Measurements from ENCODE around the gene ZNF516.
A peak's percentile ranks its signal among the peaks of the same experiment; 100 is the strongest.

The ZNF516 gene

DNA sequence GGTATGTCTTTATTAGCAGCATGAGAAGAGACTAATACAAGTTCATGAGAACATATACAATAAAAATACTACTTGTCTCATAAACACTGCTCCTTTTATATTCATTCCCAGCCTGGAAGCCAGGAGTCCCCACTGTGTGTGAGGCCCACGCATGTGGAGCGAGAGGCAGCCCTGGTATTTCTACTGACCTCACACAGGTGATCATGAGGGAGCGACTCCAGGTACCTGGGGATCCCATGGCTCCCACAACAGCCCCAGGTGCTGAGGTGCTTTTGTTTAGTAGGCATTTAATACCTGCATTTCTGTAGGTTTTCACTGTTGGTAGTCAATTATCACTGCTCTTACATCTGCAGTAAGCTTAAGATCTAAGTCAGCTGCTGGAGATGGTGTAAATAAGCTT is 75.2 kb downstream of the ZNF516 start:
- DNase-seq, result no peak

- DNase-seq, result no peak
These were observed 78.1 kb downstream of the ZNF516 start for GRCh38 chr18:76416911-76417310.

GRCh38 chr18:76414936-76415621 is 80.0 kb downstream of the ZNF516 start:
- DNase-seq, result no peak

DNA sequence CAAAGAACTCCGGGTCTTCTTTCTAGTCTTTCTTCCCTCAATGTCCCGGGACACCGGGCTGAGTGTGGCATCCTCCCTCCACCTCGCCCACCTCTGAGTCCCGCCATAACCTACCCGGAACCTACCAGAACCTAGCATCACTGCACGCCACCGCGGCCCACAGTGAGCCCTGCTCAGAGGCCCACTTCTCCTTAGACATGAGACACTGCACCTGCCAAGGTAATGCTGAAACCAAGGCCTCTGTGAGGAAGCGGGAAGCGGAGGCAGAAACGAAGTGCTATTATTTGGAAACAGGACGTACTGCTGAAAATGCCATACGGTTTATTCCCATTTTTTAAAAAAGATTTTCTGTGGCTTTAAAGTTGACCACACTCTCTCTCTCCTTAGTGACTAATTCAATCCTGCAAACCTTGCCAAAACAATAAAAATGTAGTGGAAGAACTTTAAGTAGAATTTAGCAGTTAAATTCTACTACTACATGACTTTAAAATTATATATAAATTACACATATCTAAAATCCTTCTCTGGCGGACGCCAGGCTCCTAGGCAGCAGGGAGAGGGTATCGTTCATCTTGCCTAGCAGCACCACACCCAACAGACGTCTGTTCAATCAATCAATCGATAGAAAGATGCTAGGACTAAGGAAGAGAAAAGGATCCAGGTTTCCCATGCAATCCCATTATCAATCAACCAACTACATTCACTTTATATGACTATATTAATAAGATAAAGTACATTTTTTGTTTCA is 82.0 kb downstream of the ZNF516 start:
- no peak for DNase-seq

GRCh38 chr18:76412010-76412817 is 82.8 kb downstream of the ZNF516 start:
- DNase-seq, result no peak

- DNase-seq, result no peak
These were observed 84.2 kb downstream of the ZNF516 start for GRCh38 chr18:76410660-76411417.

DNA sequence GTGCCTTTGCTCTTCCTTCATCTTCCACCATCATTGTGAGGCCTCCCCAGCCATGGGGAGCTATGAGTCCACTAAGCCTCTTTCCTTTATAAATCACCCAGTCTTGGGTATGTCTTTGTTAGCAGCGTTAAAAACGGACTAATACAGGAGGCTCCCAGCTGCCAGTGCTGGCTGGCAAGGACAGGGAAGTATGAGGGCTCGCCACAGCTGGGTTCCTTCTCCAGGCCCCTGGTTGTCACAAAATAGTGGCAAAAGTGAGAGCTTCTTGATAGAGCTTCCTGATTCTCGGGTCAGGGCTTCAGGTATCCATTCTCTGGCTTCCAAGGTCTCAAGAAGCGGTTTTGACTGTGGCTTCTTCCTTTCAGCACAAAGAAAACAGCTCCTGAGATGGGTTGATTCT is 85.0 kb downstream of the ZNF516 start:
- DNase-seq, result no peak

GRCh38 chr18:76408480-76409067 is 86.5 kb downstream of the ZNF516 start:
- DNase-seq, result no peak

DNA sequence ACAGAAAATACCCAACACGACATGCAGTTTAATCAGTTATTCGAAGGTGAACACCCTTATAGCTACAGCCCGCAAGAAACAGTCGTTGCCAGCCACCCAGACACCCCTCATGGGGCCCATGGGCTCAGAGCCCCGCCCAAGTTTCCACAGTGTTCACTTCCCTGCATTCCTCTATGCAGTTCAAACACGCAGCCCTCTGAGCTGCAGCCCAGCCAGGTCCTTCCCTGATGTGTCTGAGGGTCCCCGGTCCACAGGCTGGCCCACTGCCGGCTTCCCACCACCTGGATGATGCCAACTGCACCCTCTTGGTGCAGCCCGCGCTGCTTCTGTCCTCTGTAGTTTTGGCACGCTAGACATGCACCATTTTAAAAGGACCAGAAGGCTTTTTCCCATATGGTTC is 87.4 kb downstream of the ZNF516 start:
- no peak for DNase-seq

GRCh38 chr18:76406791-76407190 is 88.3 kb downstream of the ZNF516 start:
- DNase-seq, result no peak

DNA sequence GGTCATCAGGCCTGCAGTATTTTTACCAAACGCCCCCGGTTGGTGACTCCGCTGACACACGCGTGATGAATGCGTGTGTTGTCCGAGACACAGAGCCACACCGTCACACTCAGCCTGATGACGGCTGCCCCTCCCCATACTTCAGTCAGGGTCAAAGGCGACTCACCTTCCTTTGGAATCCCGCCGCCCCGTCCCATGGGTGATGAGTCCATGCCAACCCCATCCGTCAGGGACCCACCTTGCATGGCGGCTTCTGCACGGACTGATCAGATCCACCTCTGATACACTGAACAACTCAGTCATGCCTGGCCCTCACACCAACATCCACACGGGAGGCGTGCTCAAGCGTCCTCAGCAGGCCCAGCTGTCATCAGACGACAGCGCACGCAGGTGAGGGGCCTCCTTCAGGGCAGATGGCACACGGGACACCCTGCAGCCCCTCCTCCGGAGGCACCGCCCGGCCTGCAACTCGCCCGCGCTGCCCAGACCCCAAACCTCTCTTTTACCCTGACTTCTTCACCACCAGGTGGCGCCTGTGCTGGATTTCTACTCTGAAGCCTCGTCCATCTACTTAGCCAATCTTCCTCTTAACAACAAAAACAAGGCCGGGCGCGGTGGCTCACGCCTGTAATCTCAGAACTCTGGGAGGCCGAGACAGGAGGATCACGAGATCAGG is 89.2 kb downstream of the ZNF516 start:
- DNase-seq, result no peak

GRCh38 chr18:76405280-76405679 is 89.8 kb downstream of the ZNF516 start:
- no peak for DNase-seq

DNA sequence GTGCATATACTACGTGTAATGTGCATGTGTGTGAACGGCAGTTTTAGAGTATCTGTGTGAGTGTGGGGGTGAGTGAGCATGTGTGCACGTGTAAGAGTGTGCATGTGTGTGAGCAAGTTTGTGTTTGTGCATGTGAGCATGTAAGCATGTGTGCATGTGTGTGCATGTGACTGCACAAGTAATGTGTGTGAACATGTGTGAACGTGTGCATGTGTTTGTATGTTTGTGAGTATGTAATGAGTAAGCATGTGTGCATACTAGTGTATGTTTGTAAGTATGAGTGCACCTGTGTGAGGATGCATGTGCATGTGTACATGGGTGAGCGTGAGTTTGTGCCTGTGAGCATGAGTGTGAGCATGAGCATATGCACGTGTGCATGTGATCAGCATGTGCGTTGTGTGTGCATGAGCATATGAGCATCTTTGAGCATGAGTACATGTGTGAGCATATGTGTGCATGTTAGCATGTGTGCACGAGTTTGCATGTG is 90.7 kb downstream of the ZNF516 start:
- DNase-seq, result no peak

- DNase-seq, result no peak
These were observed 92.7 kb downstream of the ZNF516 start for GRCh38 chr18:76402026-76402990.

DNA sequence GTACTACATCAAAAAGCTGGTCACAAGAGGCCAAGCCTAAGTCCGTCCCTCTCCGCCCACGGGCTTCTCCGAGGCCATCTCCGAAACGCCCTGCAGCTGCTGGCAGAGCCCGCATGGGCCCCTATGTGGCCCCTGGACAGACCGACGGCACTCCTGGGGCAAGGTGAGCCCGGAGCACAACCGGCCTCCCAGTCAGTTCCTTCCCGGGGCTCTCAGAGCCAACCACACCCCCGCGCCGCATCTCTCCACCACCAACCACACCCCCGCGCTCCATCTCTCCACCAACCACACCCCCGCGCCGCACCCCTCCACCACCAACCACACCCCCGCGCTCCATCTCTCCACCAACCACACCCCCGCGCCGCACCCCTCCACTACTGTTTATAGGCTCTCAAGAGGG is 93.5 kb downstream of the ZNF516 start:
- DNase-seq, result no peak

DNA sequence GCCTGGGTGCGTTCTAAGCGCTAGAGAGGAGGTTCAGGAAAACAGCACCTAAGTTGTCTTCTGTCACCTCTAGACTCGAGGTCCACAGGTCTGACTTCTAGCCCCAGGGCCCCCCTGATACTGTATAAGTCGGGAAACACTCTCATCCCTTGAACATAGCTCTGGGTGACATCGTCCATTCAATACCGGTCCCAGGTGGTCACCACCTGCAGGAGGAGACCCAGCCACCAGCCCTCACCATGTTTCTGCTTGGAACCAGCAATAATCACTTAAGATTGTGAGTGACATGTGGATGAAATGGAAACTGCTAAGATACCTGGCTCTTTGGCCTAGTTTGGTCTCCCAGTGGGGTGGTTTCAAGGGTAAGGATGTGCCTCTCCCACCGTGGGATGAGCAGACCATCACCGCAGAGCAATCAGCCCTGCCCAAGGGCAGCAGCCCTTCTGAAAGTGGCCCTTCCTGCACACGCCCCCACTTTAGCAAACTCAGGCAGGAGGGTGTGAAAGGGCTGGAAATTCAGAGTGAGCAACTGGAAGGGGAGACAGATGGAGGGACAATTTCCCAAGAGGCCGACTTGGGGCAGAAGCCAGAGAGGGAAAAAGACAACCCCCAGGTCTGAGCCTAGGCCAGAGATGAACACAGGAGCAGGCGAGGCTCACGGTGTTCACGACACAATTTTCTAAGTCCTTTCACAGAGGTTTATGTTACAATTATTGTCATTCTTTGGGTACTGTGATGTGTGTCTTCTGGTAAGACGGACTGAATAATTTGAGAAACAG is 95.2 kb downstream of the ZNF516 start:
- DNase-seq, result no peak

DNA sequence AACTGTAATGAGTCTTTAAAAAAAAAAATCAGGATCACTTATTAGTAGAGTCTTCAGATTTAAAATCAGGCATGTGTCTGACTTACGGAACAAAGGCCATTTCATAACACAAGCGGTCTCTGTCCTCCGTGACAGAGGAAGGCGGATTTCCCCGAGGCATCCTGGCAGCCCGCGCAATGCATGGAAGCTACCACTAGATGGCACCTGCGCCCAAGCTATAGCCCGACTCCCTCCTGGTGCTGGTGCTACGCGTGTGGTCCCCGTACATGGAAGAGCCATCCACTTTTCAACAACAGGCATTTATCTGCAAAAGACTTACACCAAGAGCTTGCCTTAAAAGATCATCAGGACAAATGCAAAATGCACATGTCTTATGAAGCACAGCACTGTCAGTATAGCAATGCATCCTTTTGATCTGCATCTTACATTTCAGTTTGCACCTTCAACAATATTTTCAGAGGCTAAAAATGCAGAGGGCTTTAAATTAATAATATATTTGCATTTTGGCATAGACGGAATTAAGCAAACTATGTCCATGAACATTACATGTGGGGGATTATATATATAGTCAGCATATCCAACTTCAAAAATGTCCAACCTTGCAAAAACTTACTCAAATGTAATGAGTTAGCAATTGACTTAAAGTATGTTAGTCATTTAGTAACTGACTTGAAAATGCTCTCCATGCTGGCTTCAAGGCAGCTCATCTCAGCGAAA is 96.0 kb downstream of the ZNF516 start:
- peak; percentile 28 for DNase-seq

DNA sequence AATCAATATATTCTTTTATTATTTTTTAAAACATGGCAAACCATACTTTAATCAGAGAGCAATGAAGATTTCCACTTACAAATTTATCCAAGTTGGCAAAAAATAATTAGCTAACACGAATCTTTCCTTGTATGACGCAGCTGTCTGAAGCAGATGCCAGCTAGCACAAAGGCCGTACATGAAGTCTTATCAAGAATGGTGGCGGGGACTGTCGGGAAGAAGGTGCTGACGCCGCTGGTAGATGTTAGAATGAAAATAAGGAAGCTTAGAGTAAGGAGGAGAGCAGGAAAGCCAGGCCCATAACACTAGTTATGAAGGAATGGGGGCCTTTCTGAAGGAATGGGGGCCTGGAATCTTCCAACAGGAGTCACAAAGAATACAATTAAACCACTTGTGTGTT is 96.7 kb downstream of the ZNF516 start:
- DNase-seq, result no peak

DNA sequence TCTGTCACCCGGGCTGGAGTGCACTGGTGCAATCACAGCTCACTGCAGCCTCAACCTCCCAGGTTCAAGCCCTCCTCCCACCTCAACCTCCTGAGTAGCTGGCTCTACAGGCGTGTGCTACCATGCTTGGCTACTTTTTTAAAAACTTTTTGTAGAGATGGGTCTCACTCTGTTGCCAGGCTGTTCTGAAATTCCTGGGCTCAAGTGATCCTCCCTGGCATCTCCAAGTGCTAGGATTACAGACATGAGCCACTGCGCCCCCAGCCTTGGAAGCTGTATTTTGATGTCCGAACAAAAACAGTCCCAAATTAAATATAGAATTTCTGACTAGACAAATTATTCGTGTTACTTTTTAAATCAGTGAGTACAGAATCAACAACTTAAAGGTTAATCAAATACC is 97.4 kb downstream of the ZNF516 start:
- DNase-seq, result no peak
